GM19372 (cell line): ENCODE measurements around the gene CAMKMT.

Experiments used
- ATAC-seq: cut with Tn5 transposase; IDR thresholded peaks from one replicate; pipeline ENCODE4 v1.9.1; 2021; ENCODE audit warnings: mild to moderate bottlenecking, low read depth, moderate library complexity; ENCODE audit not compliant: unreplicated experiment

CAMKMT gene

DNA sequence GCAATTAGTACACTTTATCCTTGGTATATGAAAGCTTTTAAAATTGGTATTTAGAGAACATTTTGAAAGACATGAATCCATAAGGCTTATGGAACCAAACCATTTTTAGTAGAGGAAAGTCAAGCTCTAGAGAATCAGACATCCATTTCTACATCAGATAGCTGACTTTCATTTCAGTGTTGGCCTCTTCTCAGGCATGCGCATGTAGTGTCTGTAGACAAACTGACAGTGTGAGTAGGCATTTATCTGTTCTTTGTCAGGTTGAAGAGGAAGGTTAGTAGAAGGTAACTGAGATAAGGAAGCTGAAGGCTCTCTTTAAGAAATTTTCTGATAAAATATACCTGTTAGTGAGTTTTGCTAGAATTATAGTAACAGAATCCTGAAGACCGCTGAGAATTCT is 357.8 kb downstream of the CAMKMT start:
- ATAC-seq: no peak

DNA sequence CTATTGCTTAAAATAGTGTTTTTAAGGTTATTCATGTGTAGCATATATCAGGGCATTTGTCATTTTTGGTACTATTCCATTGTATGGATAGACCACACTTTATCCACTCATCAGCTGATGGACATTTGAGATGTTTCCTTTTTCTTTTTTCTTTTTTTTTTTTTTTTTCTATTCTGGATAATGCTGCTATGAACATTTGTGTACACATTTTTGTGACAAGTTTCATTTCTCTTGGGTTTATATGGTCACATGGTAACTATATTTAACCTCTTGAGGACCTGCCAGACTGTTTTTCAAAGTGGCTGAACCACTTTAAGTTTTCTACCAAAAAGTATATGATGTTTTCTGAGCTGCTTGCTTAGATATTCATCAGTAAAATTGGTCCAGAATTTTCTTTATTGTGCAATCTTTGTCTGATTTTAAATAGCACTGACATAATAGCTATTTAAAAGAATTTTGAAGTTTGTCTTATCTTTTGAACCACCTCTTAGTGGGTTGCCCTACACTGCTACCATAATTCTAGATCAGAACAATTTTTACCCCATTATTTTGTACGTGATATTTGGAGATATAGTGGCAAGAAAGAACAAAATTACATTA is 360.4 kb downstream of the CAMKMT start:
- ATAC-seq: no peak

DNA sequence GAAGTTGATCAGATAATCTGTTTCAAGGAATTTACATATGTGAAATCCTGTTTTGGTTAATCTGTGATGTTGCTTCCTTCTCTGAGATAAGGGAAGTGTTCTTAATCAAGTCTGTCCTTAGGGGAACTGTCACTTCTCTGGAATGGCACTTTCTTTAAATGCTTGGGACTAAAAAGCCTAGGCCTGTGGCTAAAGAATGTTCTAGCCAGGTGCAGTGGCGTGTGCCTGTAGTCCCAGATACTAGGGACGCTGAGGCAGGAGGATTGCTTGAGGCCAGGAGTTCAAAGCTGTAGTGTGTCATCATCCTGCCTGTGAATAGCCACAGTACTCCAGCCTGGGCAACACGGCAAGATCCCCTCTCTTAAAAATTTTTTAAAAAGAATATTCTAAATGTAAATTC is 362.2 kb downstream of the CAMKMT start:
- ATAC-seq: no peak

DNA sequence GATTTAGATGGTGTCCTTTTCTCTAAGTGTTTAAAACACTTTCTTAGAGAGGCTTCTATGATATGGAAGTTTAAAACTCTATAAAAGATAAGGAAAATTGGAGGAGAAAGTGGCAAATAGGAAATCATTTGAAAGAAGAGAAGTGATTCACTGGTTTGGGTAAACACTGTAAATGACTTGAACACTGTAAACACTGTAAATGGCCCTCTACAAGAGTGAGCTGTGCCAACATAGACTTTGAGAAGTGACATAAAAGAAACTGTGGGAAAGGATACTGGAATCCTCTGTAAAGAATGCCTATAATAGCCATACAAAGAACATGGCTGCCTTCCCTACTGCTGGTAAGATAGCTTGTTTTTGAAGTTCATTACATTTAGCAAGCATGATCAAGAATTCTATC is 368.8 kb downstream of the CAMKMT start:
- no peak for ATAC-seq

DNA sequence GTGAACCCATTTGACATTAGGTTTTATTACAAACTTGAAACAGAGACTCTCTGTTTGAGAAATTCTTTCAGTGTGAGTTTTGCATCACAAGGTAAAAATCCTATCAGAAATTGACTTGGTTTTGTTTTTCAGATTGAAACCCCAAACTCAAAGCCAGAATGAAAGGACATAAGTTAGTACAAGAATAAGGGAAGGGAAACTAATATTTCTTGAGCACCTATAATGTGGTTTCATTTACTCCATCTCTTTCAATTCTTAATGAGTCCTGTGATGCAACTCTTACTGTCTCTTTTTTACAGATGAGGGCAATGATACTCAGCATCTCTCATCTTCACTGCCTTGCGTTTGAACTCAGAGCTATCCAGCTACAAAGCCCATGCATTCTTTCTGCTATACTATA is 369.8 kb downstream of the CAMKMT start:
- peak; percentile 70 for ATAC-seq

DNA sequence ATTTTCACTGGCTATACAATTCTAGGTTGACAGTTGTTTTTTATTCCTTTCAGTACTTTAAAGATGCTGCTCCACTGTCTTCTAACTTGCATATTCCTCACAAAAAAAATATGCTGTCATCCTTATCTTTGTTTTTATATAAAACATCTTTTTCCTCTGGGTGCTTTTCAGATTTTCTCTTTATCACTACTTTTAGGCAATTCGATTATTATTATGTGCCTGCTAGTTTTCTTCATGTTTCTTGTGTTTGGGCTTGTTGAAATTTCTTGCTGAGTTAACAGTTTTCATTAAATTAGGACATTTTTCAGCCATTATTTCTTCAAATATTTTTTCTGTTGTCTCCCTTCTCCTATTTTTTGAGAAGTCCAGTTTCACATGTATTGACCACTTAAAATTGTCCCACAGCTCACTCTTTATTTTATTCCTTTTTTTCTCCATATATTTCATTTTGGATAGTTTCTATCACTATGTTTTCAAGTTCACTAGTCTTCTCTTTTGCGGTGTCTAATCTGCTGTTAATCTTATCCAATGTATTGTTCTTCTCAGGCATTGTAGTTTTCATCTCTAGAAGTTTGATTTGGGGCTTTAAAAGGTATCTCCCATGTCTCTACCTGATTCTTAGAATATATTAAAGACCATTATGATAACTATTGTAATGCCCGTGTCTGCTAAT is 374.7 kb downstream of the CAMKMT start:
- no peak for ATAC-seq

DNA sequence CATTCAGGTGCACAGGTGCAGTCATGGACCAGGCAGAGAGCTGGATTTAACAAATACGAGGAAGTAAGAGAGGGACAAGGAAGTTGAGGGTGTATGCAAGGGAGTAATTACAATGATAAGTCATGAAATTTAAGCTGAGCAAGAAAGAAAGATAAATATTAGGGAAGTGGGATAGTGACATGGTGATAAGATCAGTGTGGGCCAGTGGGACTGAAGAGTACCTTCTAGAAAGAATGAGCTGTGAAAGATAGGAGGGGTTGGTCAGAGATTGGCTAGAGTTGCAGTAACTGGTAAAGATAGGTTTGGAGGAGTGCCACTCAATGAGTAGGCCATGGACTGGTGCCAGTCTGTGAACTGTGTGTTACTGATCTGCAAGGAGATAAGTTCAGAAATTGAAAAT is 378.9 kb downstream of the CAMKMT start:
- ATAC-seq: no peak

DNA sequence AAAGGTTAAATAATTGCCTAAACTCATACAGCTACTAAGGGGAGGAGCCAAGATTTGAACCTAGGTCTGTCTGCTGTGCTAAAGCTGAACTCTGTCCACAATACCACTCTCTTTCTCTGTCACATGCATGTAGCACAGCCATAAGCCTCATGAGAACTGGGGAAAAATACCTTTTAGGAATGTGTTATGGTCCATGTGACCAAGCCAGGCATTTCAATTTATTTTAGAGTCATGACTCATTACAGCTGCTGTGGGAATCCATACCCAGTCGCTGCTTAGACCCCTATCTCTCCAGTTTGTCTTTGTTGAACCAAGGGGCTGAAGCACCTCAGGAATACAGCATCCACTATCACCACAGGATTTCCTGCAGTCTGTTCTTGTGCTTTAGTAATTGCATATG is 379.8 kb downstream of the CAMKMT start:
- no peak for ATAC-seq

DNA sequence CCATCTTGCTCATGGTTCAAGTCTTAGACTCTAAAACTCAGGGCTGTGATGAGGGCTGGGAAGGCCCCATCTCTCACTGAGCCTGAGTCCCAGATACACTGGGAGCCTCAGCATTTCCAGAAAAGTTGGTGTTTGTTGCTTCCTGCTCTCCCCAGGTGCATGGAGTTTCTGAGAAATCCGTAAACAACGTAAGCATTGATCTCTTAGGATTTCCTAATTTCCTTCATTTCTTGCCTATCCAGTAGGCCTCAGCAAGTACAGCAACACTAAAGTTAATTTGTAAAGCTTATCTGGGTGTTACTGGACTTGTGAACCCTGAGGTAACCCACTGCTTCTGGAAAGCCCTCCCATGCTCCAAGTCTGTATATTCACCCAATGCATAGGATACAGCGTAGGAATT is 380.3 kb downstream of the CAMKMT start:
- no peak for ATAC-seq

DNA sequence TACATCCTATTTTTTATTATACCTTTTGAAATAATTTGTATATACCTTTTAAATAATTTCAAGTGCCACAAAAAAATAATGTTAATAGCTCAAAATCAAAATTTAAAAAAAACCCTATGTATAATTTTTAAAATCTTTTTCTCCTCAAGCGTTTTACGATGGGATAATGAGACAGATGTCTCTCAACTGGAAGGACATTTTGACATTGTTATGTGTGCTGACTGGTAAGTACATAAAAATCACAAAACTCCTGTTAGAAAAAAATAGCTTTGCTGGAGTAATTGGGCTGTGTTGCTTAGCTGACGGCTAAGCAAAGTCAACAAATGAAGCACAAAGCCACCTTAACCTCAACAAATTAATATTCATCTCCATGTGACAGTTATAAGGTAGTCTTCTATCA is 381.7 kb downstream of the CAMKMT start:
- no peak for ATAC-seq

DNA sequence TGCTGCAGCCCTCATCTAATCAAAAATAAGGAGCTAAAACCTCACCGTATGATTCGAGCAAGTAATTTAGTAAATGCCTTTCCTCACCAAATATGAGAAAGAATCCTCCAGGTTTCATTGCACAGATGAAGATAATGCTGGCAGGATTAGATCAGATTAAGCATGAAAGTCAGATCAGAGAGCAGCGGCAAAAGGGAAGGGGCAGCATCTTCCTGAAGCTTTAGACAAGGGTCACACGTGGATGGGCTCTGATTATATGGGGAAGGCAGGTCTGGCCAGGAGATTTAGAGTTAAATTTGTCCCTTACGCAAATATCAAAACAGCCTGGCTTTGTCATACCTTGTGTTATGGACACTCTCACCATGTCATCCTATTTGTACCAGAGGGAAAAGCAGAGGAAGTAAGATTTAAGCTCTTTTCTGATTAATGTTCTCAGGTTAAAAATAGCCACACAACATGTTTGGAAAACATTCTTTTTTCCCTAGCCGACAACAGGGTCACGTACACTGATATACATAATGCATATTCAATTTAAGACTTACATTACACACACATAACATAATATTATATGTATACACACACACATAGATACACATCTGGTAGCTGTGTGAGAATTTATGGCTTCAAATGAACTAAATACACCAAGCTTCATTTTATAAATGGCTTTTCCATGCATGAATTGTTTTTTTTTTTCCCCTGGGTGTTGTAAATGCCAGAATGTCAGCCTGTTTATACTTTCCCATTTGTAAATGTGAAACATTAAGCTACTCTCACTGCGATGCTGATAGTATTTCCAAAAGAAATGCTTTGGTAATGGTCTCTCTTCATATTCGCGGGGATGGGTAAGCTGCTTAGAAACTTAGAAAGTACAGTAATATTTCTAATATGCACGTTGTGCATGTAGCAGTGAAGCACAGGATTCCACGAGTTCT is 383.5 kb downstream of the CAMKMT start:
- ATAC-seq: no peak

DNA sequence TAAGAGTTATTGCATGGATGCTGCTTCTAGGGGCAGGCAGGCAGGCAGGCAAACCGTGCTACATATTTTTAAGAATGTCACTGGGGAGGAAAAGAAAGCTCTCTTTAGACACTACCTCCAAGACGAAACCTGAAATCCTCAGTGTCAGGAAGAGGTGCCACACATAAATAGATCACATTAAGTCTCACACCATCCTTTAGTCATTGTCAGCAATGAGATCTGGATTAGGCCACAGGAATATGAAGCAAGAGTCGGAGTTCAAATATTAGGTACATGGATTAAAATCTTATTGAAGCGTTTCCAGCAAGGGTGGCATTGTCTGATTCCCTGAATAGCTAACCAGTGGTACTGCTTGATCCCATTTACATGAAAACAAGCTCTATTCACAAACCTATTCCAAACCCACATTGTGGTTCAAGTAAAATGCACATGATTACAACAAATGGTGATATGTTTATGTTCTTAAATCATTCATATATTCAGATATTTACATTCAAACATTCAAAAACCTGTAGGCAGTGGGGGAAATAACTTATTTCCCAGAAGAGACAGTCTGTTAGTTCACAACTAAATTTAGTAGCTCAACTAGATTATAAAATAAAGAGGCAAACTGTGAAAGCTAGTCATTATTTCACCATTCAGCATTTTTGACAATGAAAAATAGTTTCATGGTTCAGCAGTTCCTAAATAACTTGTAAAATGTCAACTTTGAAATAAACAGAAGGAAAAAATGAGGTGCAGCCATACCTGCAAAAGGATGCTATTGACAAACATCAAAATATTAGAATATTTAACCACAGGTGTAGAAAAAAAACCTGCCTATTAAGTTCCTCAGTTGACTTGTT is 384.4 kb downstream of the CAMKMT start:
- ATAC-seq: no peak

DNA sequence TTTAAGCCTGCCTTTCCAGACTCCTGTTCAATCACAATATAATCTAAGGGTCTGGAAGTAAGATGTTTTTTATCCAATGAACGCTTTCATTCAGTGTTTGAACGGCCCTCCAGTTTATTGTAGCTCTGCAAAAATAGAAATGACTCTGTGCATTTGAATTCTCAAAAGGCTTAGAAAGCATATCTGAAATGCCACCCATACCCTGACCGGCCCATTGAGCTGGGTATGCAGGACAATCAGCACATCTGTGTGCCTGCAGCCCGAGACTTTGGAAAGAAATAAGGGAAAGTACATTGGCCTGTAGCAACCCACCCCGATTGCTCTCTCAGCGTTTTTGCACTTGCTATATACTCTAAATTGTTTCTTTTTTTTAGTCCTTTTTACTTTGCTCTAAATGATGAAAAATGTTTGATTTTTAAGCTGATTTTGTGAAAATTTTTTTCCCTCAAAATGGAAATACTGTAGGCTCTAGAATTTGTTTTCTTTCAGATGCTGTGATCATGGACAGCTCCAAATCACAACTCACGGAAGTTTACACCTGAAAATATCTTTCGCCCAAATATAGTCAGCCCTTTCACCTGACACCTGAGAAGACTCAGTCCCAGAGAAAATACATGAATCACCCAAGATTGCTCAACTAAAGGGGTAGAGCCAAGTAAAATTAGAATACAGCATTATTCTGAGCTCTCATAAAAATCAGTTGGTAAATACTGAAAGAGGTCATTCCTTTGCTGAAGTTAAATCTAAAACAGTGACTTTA is 385.3 kb downstream of the CAMKMT start:
- no peak for ATAC-seq

DNA sequence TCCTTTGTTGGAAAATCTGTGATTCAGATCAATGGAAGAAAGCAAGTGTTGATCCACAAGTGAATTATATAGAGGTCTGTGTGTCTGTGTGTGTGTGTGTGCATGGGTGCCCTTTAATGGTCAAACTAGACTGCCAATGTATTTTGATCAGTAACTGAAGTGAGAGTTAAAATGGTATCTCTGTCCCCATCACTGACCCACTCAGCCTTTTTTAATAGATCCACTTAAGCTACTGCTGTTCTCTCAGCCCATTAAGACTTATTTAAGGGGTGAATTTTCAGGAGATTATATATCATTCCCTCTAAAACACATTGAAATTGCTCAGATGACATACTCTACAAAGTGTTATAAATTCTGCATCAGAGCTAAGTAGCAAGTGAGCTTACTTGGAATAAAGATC is 386.0 kb downstream of the CAMKMT start:
- ATAC-seq: no peak

DNA sequence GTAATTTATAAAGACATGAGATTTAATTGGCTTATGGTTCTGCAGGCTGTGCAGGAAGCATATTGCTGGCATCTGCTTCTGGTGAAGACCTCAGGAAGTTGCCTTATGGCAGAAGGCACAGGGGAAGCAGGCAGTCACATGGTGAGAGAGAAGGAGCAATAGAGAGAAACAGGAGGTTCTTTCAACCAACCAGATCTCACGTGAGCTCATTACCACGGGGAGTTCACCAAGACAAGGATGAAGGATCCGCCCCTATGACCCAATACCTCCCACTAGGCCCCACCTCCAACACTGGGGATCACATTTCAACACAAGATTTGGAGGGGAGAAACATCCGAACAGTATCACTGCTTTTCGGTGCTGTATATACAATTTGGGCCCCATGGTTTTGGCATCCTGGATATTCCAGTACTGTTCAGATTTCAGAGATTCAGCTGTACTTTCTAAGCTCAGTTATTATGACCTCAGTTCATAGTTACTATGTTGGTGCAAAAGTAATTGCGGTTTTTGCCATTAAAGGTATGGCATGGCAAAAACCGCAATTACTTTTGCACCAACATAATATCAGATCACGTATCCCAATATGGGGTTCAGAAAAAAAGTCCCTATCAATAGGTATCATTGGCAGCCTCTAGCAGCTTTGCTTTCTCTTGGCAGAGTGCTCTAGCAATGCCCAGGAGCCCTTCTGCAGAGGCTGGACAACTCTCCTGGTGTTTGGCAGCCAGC is 390.2 kb downstream of the CAMKMT start:
- no peak for ATAC-seq

DNA sequence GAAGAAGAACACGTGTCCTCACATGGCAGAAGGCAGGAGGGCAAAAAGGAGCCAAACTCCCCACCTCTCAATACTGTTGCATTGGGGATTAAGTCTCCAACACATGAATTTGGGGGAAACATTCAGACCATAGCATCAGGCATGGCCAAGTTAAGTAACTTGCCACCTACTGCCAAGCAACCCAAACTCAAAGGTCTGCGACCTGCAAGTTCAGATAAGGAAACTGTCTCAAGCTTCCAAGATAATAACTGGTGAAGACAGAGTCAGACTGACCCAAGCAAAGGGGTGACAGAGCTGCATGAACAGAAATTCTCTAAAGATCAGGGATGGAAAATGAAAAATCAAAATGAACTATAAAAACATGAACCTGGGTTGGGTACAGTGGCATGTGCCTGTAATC is 391.0 kb downstream of the CAMKMT start:
- no peak for ATAC-seq

DNA sequence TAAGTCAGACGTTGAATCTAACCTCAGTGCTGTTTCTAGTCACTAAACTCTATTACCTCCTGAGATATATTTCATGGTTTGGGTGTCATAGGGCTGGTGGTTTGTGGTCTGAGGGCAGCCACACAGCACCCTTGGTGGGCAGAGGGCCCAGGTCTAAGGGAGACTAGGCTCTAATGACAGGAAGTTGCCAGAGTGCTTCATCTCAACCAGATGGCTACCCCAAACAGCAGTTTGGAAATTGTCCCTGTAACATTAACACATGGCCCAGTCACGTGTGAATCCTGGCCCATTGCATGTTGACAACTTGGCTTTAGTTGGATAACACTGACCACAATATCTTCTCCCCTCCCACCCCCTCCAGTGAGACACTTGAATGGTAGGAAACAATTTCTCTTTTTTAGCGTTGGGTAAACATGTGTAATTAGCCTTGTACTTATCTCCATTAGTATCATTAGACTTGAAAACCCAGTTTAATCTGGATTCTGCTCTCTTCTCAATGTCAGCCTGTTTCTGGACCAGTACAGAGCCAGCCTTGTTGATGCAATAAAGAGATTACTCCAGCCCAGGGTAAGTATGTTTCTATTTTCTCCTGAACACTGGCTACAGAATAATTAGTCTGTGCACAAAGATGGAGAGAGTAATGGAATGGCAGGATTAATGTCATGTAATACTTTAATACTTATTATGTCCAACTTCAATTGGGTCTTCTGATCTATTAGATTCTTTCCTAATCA is 392.0 kb downstream of the CAMKMT start:
- no peak for ATAC-seq

DNA sequence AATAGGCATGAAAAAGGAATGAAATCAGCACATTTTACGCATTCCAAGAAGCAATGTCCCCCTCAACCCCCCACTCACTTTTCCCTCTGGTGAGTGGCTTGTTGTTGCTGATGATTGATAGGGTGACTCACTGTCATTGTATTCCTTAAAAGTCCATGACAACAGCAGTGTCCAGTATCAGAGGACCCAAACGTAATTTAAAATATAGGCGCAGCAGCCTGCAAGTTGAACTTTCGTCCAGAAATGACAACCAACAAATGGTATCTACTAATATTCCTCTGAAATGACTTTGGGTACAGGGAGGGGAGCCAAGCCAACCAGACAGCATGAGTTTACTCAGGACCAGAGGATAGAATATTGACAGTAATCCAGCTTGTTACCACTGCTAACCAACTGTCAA is 396.8 kb downstream of the CAMKMT start:
- no peak for ATAC-seq

DNA sequence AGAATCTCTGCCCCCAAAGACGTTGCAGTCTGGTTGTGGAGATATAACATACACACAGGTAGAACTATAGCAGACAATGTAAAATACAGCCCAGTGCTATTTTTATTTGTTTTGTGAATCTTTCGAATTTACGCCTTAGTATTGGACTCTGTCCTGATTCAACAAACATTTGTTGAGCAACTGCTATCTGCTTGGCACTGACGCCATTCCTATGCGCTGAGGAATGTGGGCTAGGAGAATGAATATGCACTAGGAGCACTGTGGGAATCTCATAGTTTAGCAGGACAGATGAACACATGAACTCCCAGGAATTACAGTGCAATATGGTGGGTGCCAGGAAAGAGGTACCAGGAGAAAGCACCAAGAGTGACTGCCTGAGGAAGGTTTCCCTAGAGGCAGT is 398.1 kb downstream of the CAMKMT start:
- ATAC-seq: no peak
